ENCODE data around the gene CMIP.

CMIP gene

DNA sequence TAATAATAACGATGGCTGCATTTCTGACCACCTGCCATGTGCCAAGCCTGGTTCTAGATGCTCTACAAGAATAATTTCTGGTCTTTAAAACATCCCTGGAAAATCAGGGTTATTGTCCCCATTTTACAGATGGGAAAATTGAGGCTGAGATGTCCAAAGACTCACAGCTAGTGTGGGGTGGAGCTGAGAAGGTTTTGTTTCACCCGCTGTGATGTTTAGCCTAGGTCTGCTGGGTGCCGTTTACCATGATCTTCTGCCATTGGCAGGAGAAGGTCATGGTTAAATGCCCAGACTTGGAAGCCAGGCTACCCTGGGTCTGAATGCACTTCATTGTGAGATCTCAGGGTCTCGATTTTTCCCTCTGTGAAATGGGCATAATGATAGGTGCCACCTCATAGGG is 175.4 kb downstream of the CMIP start:
- H4K91ac ChIP-seq (ENCODE audit: low read length) = no peak overlapping the region
- no peaks in the 10 kb centered on the region for H3K9me3 ChIP-seq (ENCODE audit: control insufficient read depth, low read length)
- 94% methylated on average over 4 of the region's 4 CpGs for WGBS
- H2AFZ ChIP-seq (ENCODE audit: low read depth, low read length) = no peak overlapping the region
- H3K4me1 ChIP-seq (ENCODE audit: control insufficient read depth, insufficient read depth, low read depth, low read length) = peaks cover 17% of the 10 kb centered on the region
- no peak overlapping the region for H3K27ac ChIP-seq (ENCODE audit: low read length, poor library complexity, severe bottlenecking)
- H3K23ac ChIP-seq (ENCODE audit: low read length in 2 of 2) = no peak overlapping the region
- no peak overlapping the region for H2AK5ac ChIP-seq (ENCODE audit: low read length, severe bottlenecking)
- H3K14ac ChIP-seq (ENCODE audit: low read length in 2 of 2) = no peak overlapping the region
- peaks cover 5 to 47% of the 10 kb centered on the region in 2 experiments for H3K36me3 ChIP-seq (ENCODE audit: control insufficient read depth in 1 of 2, insufficient read depth in 2 of 2, low read depth in 1 of 2, low read length in 2 of 2)
- no peak overlapping the region for H3K4ac ChIP-seq (ENCODE audit: low read depth in 1 of 2, low read length in 2 of 2)
- H3K4me2 ChIP-seq (ENCODE audit: low read length, poor library complexity, severe bottlenecking) = no peak overlapping the region
- no peak overlapping the region for H3K9ac ChIP-seq (ENCODE audit: low read length)
- H4K8ac ChIP-seq (ENCODE audit: low read length) = no peak overlapping the region
- DNase-seq = no peak
- no peak overlapping the region for H2BK12ac ChIP-seq (ENCODE audit: low read length in 2 of 2)
- no peak overlapping the region for H3K18ac ChIP-seq (ENCODE audit: low read depth in 1 of 2, low read length in 2 of 2)
- H2BK5ac ChIP-seq (ENCODE audit: low read depth, low read length, poor library complexity, severe bottlenecking) = no peak overlapping the region
- H2BK15ac ChIP-seq (ENCODE audit: low read depth, poor library complexity, severe bottlenecking) = no peak overlapping the region
- H2BK120ac ChIP-seq (ENCODE audit: low read depth, low read length) = no peak overlapping the region
- no peaks in the 10 kb centered on the region for H3K27me3 ChIP-seq (ENCODE audit: control insufficient read depth in 1 of 2, insufficient read depth in 1 of 2, low read length in 2 of 2)
- peaks cover 25% of the 10 kb centered on the region for H3K79me1 ChIP-seq (replicated peaks; ENCODE audit: low read length, poor library complexity, severe bottlenecking)
- no peak overlapping the region for H3K4me3 ChIP-seq (ENCODE audit: insufficient read depth in 1 of 2, low read depth in 1 of 2, low read length in 2 of 2)

- Histone ChIP-seq H2BK15ac (ENCODE audit: low read depth, poor library complexity, severe bottlenecking) (no peak overlapping the region), H3K14ac (ENCODE audit: low read length in 2 of 2) (no peak overlapping the region), H3K23ac (ENCODE audit: low read length in 2 of 2) (no peak overlapping the region), H3K79me1 (replicated peaks; ENCODE audit: low read length, poor library complexity, severe bottlenecking) (peaks cover 30% of the 10 kb centered on the region), H3K27me3 (ENCODE audit: control insufficient read depth in 1 of 2, insufficient read depth in 1 of 2, low read length in 2 of 2) (no peaks in the 10 kb centered on the region), H2AK5ac (ENCODE audit: low read length, severe bottlenecking) (no peak overlapping the region), H3K4me1 (ENCODE audit: control insufficient read depth, insufficient read depth, low read depth, low read length) (peaks cover 25% of the 10 kb centered on the region), H3K4ac (ENCODE audit: low read depth in 1 of 2, low read length in 2 of 2) (no peak overlapping the region), H2BK5ac (ENCODE audit: low read depth, low read length, poor library complexity, severe bottlenecking) (no peak overlapping the region), H3K9ac (ENCODE audit: low read length) (peak overlapping the region; percentile 13), H2BK12ac (ENCODE audit: low read length in 2 of 2) (no peak overlapping the region), H2AFZ (ENCODE audit: low read depth, low read length) (no peak overlapping the region), H3K9me3 (ENCODE audit: control insufficient read depth, low read length) (no peaks in the 10 kb centered on the region), H3K27ac (ENCODE audit: low read length, poor library complexity, severe bottlenecking) (no peak overlapping the region), H2BK120ac (ENCODE audit: low read depth, low read length) (no peak overlapping the region), H4K8ac (ENCODE audit: low read length) (no peak overlapping the region), H3K18ac (ENCODE audit: low read depth in 1 of 2, low read length in 2 of 2) (no peak overlapping the region), H3K4me3 (ENCODE audit: insufficient read depth in 1 of 2, low read depth in 1 of 2, low read length in 2 of 2) (no peak overlapping the region), H4K91ac (ENCODE audit: low read length) (no peak overlapping the region), H3K36me3 (ENCODE audit: control insufficient read depth in 1 of 2, insufficient read depth in 2 of 2, low read depth in 1 of 2, low read length in 2 of 2) (peaks cover 5 to 49% of the 10 kb centered on the region in 2 experiments), H3K4me2 (ENCODE audit: low read length, poor library complexity, severe bottlenecking) (no peak overlapping the region)
- WGBS = 93% methylated on average over 9 of the region's 9 CpGs
- no peak for DNase-seq
These were observed 176.2 kb downstream of the CMIP start for GRCh38 chr16:81620796-81621195.

DNA sequence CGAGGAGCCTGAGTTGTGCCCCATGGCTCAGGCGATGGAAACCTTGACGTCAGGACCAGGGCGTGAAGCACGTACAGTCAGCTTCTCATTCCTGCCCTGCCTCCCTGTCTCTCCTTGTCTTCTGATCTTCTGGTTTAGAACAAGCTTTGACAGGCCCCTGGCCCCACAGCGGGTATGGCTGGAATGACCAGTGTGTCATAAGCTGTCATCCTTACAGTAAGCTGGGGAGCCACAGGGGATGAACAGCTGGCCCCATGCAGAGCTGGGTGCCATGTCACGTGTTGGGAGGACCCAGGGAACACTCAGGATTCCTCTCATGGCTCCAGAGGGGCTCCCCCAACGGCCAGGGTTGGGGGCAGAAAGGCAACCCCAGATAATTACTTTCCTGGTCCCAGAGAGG is 176.9 kb downstream of the CMIP start:
- Histone ChIP-seq H4K8ac (ENCODE audit: low read length) (no peak overlapping the region), H2BK15ac (ENCODE audit: low read depth, poor library complexity, severe bottlenecking) (no peak overlapping the region), H2BK120ac (ENCODE audit: low read depth, low read length) (no peak overlapping the region)

DNA sequence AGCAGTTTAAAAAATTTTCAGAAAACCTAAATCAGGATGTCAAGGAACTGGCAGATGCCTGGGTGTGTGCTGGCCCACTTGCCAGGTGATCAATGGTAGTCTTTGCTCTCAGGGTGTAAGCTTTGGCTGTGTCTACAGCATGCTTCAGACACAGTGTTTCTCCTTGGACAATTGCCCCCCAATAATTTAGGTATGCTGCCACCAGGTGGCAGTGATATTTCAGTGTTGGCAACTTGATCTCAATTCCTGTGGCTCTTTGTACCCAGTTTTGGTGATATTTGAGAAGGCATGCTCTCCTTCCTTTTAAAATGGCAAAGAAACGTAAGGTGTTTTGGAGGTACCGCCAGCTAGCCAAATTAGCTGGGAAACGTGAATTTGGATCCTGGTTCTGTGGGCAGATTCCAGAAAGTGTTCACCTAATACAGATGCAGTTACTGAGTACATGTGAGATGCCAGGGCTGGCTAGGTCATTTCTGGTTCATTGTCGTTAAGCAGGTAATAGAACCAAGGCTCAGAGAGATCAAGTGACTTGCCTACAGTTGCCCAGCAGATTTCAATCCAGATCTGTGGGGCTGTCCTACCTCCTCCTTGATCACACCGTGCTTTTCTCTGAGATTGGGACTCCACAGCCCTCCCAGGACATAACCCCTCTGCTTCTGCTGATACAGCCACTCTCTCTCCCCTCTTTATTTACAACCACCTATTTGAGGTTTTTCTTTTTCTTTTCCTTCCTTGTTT is 178.9 kb downstream of the CMIP start:
- H2AFZ ChIP-seq (ENCODE audit: low read depth, low read length) = no peak overlapping the region
- no peak overlapping the region for H2AK5ac ChIP-seq (ENCODE audit: low read length, severe bottlenecking)
- H3K9me3 ChIP-seq (ENCODE audit: control insufficient read depth, low read length) = no peaks in the 10 kb centered on the region
- no peak overlapping the region for H2BK5ac ChIP-seq (ENCODE audit: low read depth, low read length, poor library complexity, severe bottlenecking)
- H3K4me1 ChIP-seq (ENCODE audit: control insufficient read depth, insufficient read depth, low read depth, low read length) = peaks cover 20% of the 10 kb centered on the region
- peaks cover 5 to 36% of the 10 kb centered on the region in 2 experiments for H3K36me3 ChIP-seq (ENCODE audit: control insufficient read depth in 1 of 2, insufficient read depth in 2 of 2, low read depth in 1 of 2, low read length in 2 of 2)
- no peak overlapping the region for H2BK120ac ChIP-seq (ENCODE audit: low read depth, low read length)
- no peak overlapping the region for H3K4me3 ChIP-seq (ENCODE audit: insufficient read depth in 1 of 2, low read depth in 1 of 2, low read length in 2 of 2)
- no peak overlapping the region for H3K23ac ChIP-seq (ENCODE audit: low read length in 2 of 2)
- H3K27me3 ChIP-seq (ENCODE audit: control insufficient read depth in 1 of 2, insufficient read depth in 1 of 2, low read length in 2 of 2) = no peaks in the 10 kb centered on the region
- H3K4me2 ChIP-seq (ENCODE audit: low read length, poor library complexity, severe bottlenecking) = no peak overlapping the region
- H3K14ac ChIP-seq (ENCODE audit: low read length in 2 of 2) = no peak overlapping the region
- no peak overlapping the region for H4K8ac ChIP-seq (ENCODE audit: low read length)
- DNase-seq = peak; percentile 57
- H3K9ac ChIP-seq (ENCODE audit: low read length) = no peak overlapping the region
- H3K4ac ChIP-seq (ENCODE audit: low read depth in 1 of 2, low read length in 2 of 2) = no peak overlapping the region
- peaks cover 39% of the 10 kb centered on the region for H3K79me1 ChIP-seq (replicated peaks; ENCODE audit: low read length, poor library complexity, severe bottlenecking)
- H3K18ac ChIP-seq (ENCODE audit: low read depth in 1 of 2, low read length in 2 of 2) = no peak overlapping the region
- H2BK15ac ChIP-seq (ENCODE audit: low read depth, poor library complexity, severe bottlenecking) = no peak overlapping the region
- no peak overlapping the region for H2BK12ac ChIP-seq (ENCODE audit: low read length in 2 of 2)
- H3K27ac ChIP-seq (ENCODE audit: low read length, poor library complexity, severe bottlenecking) = no peak overlapping the region
- WGBS = 90% methylated on average over 5 of the region's 5 CpGs
- H4K91ac ChIP-seq (ENCODE audit: low read length) = no peak overlapping the region

More for the DNA sequence above, 176.9 kb downstream of the CMIP start:
- Histone ChIP-seq H3K27me3 (ENCODE audit: control insufficient read depth in 1 of 2, insufficient read depth in 1 of 2, low read length in 2 of 2) (no peaks in the 10 kb centered on the region), H3K14ac (ENCODE audit: low read length in 2 of 2) (no peak overlapping the region), H3K18ac (ENCODE audit: low read depth in 1 of 2, low read length in 2 of 2) (no peak overlapping the region), H2BK5ac (ENCODE audit: low read depth, low read length, poor library complexity, severe bottlenecking) (no peak overlapping the region), H3K79me1 (replicated peaks; ENCODE audit: low read length, poor library complexity, severe bottlenecking) (peaks cover 30% of the 10 kb centered on the region), H3K9me3 (ENCODE audit: control insufficient read depth, low read length) (no peaks in the 10 kb centered on the region), H3K27ac (ENCODE audit: low read length, poor library complexity, severe bottlenecking) (no peak overlapping the region), H3K36me3 (ENCODE audit: control insufficient read depth in 1 of 2, insufficient read depth in 2 of 2, low read depth in 1 of 2, low read length in 2 of 2) (peaks cover 5 to 46% of the 10 kb centered on the region in 2 experiments), H2AFZ (ENCODE audit: low read depth, low read length) (no peak overlapping the region), H2BK12ac (ENCODE audit: low read length in 2 of 2) (no peak overlapping the region), H4K91ac (ENCODE audit: low read length) (no peak overlapping the region), H3K4me2 (ENCODE audit: low read length, poor library complexity, severe bottlenecking) (no peak overlapping the region), H2AK5ac (ENCODE audit: low read length, severe bottlenecking) (no peak overlapping the region), H3K9ac (ENCODE audit: low read length) (no peak overlapping the region), H3K4me3 (ENCODE audit: insufficient read depth in 1 of 2, low read depth in 1 of 2, low read length in 2 of 2) (no peak overlapping the region), H3K23ac (ENCODE audit: low read length in 2 of 2) (no peak overlapping the region), H3K4me1 (ENCODE audit: control insufficient read depth, insufficient read depth, low read depth, low read length) (peaks cover 26% of the 10 kb centered on the region), H3K4ac (ENCODE audit: low read depth in 1 of 2, low read length in 2 of 2) (no peak overlapping the region)
- no peak for DNase-seq
- 92% methylated on average over 8 of the region's 8 CpGs for WGBS
